PC-3 (cell line): ENCODE measurements around the gene GPR137C. TPM values are rescaled to one million over a fixed set of nuclear protein-coding genes. Genes with fewer than 3 reads are reported as not detected.
"Not testable (repeated sequence)": the region's sequence is repeated elsewhere in the genome, so short reads cannot be mapped to it uniquely, and the experiment has no call there.

Source experiments
- ATAC-seq: fragments of 200-7000 bp; cut with Tn5 transposase; 2 replicates; pipeline ENCODE4 v1.9.1; 2020; ENCODE audit warnings: mild to moderate bottlenecking, moderate library complexity
- BruUV-seq: library from RNA; stranded (reverse); fragments of 400-500 nt; replicated peaks from 2 replicates; lab custom pipeline; 2021; lab: Mats Ljungman, UMichigan
- CTCF ChIA-PET: fragments of 300-600 bp; sonication (Branson Sonifier 250); formaldehyde crosslinking; loops from one replicate; lab custom pipeline; 2022; ENCODE audit warnings: antibody characterized with exemption; lab: Charles Lee
- POLR2A ChIA-PET: fragments of 300-600 bp; sonication (Branson Sonifier 250); formaldehyde crosslinking; loops from one replicate; lab custom pipeline; 2022; ENCODE audit warnings: antibody characterized with exemption; ENCODE audit not compliant: unreplicated experiment; lab: Charles Lee
- DNase-seq: peaks from one replicate; pipeline ENCODE4 v3.0.0-alpha.2; 2015
- H2AFZ ChIP-seq: fragments of 300-600 bp; sonication (generic); 2 replicates; pipeline ENCODE4 v1.6.0; 2016; ENCODE audit warnings: antibody characterized with exemption, low read length
- H3F3A ChIP-seq: fragments of 300-600 bp; sonication (generic); one replicate; pipeline ENCODE4 v1.6.0; 2017; ENCODE audit warnings: antibody characterized with exemption, low read length, control low read depth, mild to moderate bottlenecking; ENCODE audit not compliant: unreplicated experiment
- H3K27ac ChIP-seq: fragments of 300-600 bp; sonication (generic); 2 replicates; pipeline ENCODE4 v1.5.1; 2016; ENCODE audit warnings: mild to moderate bottlenecking, low read length
- H3K27me3 ChIP-seq: fragments of 300-600 bp; sonication (generic); 2 replicates; pipeline ENCODE4 v1.6.1; 2016; ENCODE audit warnings: low read length, mixed read lengths
- H3K36me3 ChIP-seq: fragments of 300-600 bp; sonication (generic); 2 replicates; pipeline ENCODE4 v1.6.1; 2016; ENCODE audit warnings: low read depth, mixed run types, low read length, mixed read lengths
- H3K4me1 ChIP-seq: fragments of 300-600 bp; sonication (generic); 2 replicates; pipeline ENCODE4 v1.5.1; 2016; ENCODE audit warnings: low read length; ENCODE audit not compliant: insufficient read depth
- H3K4me2 ChIP-seq: fragments of 300-600 bp; sonication (generic); 2 replicates; pipeline ENCODE4 v1.6.0; 2016; ENCODE audit warnings: low read length
- H3K4me3 ChIP-seq: fragments of 300-600 bp; sonication (generic); 2 replicates; pipeline ENCODE4 v1.5.1; 2016; ENCODE audit warnings: mild to moderate bottlenecking, low read length, mixed read lengths
- H3K79me2 ChIP-seq: fragments of 300-600 bp; sonication (generic); 2 replicates; pipeline ENCODE4 v1.6.1; 2017; ENCODE audit warnings: low read length, mixed read lengths
- H3K9ac ChIP-seq: fragments of 300-600 bp; sonication (generic); 2 replicates; pipeline ENCODE4 v1.6.0; 2016; ENCODE audit warnings: mild to moderate bottlenecking, low read length
- H3K9me2 ChIP-seq: fragments of 300-600 bp; sonication (generic); replicated peaks from 2 replicates; pipeline ENCODE4 v1.6.1; 2016; ENCODE audit warnings: mixed run types, low read length, mixed read lengths
- H3K9me3 ChIP-seq: fragments of 300-600 bp; sonication (generic); 2 replicates; pipeline ENCODE4 v1.6.1; 2016; ENCODE audit warnings: low read length, mixed read lengths
- H4K20me1 ChIP-seq: fragments of 300-600 bp; sonication (generic); 2 replicates; pipeline ENCODE4 v1.6.1; 2016; ENCODE audit warnings: low read length, mixed read lengths
- EZH2 ChIP-seq: fragments of 300-600 bp; sonication (generic); IDR thresholded peaks from one replicate; pipeline ENCODE4 v1.6.1; 2017; ENCODE audit warnings: antibody characterized with exemption, mild to moderate bottlenecking, low read length; ENCODE audit not compliant: unreplicated experiment
- EZH2phosphoT487 ChIP-seq: fragments of 300-600 bp; sonication (generic); IDR thresholded peaks from 2 replicates; pipeline ENCODE4 v1.6.1; 2018; ENCODE audit warnings: mild to moderate bottlenecking, antibody characterized with exemption, low read length, borderline replicate concordance
- intact Hi-C: fragments of 100-400 bp; cut with micrococcal nuclease; formaldehyde crosslinking; loops from 2 replicates; pipeline ENCODE4 v1.9.0; 2023
- total RNA-seq: library from RNA; depleted of rRNA; stranded (reverse); fragments of >200 nt; gene quantifications from 2 replicates; pipeline ENCODE4 v1.2.3, GENCODE V29; 2014
- TF ChIP-seq, protein P1 (sequence below): fragments of 300-600 bp; sonication (generic); conservative IDR thresholded peaks from 2 replicates; pipeline ENCODE4 v1.5.1; 2017; ENCODE audit warnings: antibody characterized with exemption, low read depth, mild to moderate bottlenecking, low read length

GPR137C gene
- total RNA-seq, 1 experiment from 2014 or later, result 0.91 TPM

DNA sequence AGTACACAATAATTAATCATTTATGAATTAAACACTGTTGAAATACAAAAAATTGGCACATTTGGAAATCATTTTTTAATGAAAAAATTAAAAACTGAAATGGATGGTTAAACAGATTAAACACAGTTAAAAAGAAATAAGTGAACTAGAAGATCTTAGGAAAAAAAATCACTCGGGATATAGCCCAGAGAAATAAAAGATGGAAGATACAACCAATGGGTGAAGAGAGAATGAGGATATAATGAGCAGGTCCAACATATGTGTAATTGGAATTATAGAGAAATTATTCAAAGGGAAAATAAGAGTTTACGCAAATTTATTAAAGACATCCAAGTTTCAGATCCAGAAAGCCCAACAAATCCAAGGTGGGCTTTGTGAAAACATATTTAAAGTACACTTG is 6.1 kb downstream of the GPR137C start:
- no peaks in the 10 kb centered on the region for H3K9me3 ChIP-seq
- no TSS peak for BruUV-seq
- no peak for ATAC-seq
- H3K9me2 ChIP-seq, result no peaks in the 10 kb centered on the region
- TF ChIP-seq, protein P1, sequence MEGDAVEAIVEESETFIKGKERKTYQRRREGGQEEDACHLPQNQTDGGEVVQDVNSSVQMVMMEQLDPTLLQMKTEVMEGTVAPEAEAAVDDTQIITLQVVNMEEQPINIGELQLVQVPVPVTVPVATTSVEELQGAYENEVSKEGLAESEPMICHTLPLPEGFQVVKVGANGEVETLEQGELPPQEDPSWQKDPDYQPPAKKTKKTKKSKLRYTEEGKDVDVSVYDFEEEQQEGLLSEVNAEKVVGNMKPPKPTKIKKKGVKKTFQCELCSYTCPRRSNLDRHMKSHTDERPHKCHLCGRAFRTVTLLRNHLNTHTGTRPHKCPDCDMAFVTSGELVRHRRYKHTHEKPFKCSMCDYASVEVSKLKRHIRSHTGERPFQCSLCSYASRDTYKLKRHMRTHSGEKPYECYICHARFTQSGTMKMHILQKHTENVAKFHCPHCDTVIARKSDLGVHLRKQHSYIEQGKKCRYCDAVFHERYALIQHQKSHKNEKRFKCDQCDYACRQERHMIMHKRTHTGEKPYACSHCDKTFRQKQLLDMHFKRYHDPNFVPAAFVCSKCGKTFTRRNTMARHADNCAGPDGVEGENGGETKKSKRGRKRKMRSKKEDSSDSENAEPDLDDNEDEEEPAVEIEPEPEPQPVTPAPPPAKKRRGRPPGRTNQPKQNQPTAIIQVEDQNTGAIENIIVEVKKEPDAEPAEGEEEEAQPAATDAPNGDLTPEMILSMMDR, result no peak
- TF ChIP-seq EZH2phosphoT487 (no peak), EZH2 (no peak)
- no peaks in the 10 kb centered on the region for H3K36me3 ChIP-seq
- no peak for DNase-seq
- H2AFZ ChIP-seq, result no peak overlapping the region
- ChIA-PET CTCF (no interaction called here), POLR2A (no interaction called here)
- H3K9ac ChIP-seq, result no peak overlapping the region
- no peak overlapping the region for H3K27ac ChIP-seq
- intact Hi-C loops, result loop anchor here (10.0 kb wide), 3 partner anchors 264 to 746 kb away; partner anchors contain the start of gene FERMT2
- no peak overlapping the region for H3K4me2 ChIP-seq
- no peaks in the 10 kb centered on the region for H4K20me1 ChIP-seq
- no peaks in the 10 kb centered on the region for H3K27me3 ChIP-seq
- no peaks in the 10 kb centered on the region for H3F3A ChIP-seq
- H3K4me1 ChIP-seq, result peaks cover 13% of the 10 kb centered on the region
- no peak overlapping the region for H3K4me3 ChIP-seq
- H3K79me2 ChIP-seq, result no peaks in the 10 kb centered on the region

DNA sequence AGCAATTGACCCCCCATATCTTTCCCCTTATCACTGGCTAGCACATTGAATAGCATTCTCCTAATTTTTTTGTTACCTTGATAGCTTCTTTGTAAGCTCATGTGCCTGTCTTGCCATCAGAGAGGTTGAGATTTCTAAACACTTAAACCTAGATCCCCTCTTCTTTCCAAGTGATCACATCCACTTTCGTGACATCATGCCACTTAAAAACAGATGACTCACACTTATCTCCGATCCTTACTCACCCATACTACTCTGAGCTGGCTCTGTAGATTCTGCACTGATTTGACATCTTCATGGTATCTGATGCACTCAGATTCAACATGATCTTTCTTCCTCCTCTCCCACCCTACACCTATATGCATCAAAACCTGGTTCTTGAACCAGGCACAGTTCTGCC is 10.5 kb downstream of the GPR137C start:
- no peak overlapping the region for H3K4me3 ChIP-seq
- no peaks in the 10 kb centered on the region for H3K79me2 ChIP-seq
- BruUV-seq, result no TSS peak
- no peak overlapping the region for H2AFZ ChIP-seq
- TF ChIP-seq EZH2phosphoT487 (no peak), EZH2 (no peak)
- TF ChIP-seq, protein P1, result no peak
- H4K20me1 ChIP-seq, result no peaks in the 10 kb centered on the region
- H3K9ac ChIP-seq, result no peak overlapping the region
- peaks cover 4% of the 10 kb centered on the region; the same call in 1 of the 2 replicates for H3K4me1 ChIP-seq
- no peaks in the 10 kb centered on the region for H3K9me2 ChIP-seq
- H3K27ac ChIP-seq, result no peak overlapping the region
- DNase-seq, result peak; percentile 60
- no peaks in the 10 kb centered on the region for H3F3A ChIP-seq
- ChIA-PET CTCF (no interaction called here), POLR2A (interaction anchor here (0.6 to 0.7 kb wide), 2 partner anchors 132 to 1030 kb away, joined by 3 to 5 read pairs; partner anchors contain the start of gene ERO1A)
- H3K4me2 ChIP-seq, result no peak overlapping the region
- ATAC-seq, result peak; percentile 100
- intact Hi-C loops, result no loop called here
- H3K9me3 ChIP-seq, result no peaks in the 10 kb centered on the region
- H3K27me3 ChIP-seq, result no peaks in the 10 kb centered on the region
- no peaks in the 10 kb centered on the region for H3K36me3 ChIP-seq

DNA sequence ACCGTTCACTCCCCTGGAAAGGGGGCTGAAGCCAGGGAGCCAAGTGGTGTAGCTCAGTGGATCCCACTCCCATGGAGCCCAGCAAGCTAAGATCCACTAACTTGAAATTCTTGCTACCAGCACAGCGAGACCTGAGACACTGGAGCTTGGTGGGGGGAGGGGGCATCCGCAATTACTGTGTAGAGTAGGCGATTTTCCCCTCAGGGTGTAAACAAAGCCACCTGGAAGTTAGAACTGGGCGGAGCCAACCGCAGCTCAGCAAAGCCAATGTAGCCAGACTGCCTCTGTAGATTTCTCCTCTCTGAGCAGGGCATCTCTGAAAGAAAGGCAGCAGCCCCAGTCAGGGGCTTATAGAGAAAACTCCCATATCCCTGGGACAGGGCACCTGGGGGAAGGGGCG is 15.8 kb downstream of the GPR137C start:
- H2AFZ ChIP-seq, H3K4me1 ChIP-seq, intact Hi-C loops, H3K9me3 ChIP-seq, H3K27me3 ChIP-seq, H3K36me3 ChIP-seq, H3K27ac ChIP-seq, H3K9me2 ChIP-seq, H3K4me3 ChIP-seq, CTCF ChIA-PET, BruUV-seq, POLR2A ChIA-PET, ATAC-seq, H3F3A ChIP-seq, DNase-seq, H3K79me2 ChIP-seq, H3K9ac ChIP-seq, H3K4me2 ChIP-seq, H4K20me1 ChIP-seq: not testable (repeated sequence)
